Stimulated activated CD8-positive, alpha-beta memory T cell treated with anti-CD3 and anti-CD28 coated beads, Interleukin-4, amount 100 ng/mL, for 4 hours (primary cell): ENCODE results near the gene LCE7A.
A peak's percentile ranks its signal among the peaks of the same experiment; 100 is the strongest.

Experiments
- DNase-seq, 2 donors: peaks; one replicate each; pipeline ENCODE4 v3.0.0-alpha.2; 2020; ENCODE audit warnings: low read depth in 2 of 2, low spot score in 1 of 2

The LCE7A gene, protein sequence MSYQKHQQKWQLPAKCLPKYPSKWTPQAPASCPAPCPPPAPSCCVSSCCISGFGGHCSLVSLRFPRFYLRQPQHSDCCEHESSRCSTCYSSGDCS

DNA sequence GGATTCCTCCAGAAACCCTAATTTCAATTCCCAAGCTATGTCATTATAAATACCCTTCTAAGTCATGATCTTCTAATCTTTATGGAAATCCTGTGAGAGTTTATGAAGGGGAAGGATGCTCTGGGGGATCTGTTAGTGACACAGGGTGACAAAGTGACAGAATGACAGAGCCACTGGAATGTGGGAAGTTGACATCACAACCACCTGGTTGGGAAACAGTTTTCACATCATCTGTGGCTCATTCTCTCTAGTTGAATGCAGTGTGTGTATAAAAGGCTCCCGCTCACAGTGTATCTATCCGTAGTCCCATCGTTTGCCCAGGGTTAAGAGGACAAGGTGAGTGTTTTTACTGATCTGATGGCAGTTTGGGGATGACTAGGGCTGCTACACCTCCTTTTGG lies at the start of gene LCE7A:
TSS of gene LCE7A (plus strand) at position 301 of the 400 bp plus-strand sequence. CDS start 702 bp downstream, outside the sequence.
- no peak for DNase-seq

DNA sequence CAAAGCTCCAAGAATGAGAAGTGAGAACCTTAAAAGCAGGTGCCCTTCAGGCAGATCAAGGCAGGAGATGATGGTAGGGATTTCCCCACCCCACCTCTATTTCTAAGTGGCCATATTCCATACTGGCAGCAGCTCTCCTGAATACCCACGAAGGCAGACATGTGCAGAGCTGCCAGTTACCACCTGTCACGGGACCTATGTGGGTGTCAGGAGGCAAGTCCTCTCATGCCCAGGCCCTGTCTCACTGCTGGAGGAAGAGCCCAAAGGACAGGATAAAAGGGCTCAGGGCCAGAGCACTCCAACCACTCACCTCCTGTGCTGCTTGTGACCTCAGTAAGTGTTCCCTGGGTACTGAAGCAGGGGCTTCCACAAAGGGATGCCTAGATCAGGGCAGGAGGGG lies 48.7 kb upstream of the LCE7A start:
- no peak for DNase-seq

DNA sequence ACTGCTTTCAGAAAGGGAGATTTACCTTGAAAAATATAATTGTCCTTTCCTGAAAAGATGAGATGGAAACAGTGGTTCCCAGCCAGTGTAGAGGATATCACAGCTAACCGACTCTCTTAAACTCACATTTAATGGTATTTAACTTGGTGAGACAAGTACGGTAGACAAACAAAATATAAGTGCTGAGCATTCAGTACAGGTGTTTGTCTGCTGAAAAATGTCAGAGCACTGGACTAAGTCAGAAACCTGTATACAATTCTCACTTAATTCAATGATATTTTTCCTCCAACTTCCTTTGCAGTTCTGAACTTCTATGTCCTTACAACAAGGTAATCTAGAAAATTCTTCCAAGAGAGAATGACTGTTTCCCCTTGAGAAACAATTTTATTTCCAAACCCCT lies 48.1 kb upstream of the LCE7A start, which contains the start of gene LCE1B:
TSS of gene LCE1B (plus strand) at position 301 of the 400 bp plus-strand sequence. CDS start 476 bp downstream, outside the sequence.
- DNase-seq, result no peak

DNA sequence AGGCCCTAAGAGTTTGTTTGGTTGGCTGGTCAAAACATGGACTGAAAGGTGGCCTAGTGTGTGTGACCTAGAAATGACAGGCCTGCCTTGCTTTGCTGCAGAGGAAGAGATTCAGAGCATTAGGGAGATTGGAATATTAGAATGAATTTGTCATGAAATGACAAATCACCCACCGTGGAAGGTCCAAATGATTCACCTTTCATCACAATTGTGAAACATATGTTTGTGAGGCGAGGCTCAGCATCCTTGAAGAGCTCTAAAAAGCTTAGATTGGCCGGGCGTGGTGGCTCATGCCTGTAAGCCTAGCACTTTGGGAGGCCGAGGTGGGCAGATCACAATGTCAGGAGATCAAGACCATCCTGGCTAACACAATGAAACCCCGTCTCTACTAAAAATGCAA lies 42.5 kb upstream of the LCE7A start:
- no peak for DNase-seq

DNA sequence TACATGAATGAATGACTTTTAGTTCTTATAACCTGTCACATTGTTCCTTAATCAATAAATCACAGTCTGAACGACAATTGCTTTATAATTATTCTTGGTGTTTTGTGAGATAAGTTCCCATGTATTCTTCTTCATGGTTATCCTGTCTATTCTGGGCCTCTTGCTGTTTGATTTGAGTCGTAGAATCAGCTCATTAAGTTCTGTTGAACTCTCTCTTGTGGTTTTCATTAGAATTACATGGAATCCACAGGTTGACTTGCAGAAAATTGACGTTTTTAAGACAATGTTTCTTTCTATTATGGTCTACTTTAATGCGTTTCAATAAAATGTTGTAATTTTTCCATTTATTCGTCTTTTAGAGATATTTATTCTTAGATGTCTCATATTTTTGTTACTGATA lies 36.5 kb upstream of the LCE7A start:
- DNase-seq, result no peak

DNA sequence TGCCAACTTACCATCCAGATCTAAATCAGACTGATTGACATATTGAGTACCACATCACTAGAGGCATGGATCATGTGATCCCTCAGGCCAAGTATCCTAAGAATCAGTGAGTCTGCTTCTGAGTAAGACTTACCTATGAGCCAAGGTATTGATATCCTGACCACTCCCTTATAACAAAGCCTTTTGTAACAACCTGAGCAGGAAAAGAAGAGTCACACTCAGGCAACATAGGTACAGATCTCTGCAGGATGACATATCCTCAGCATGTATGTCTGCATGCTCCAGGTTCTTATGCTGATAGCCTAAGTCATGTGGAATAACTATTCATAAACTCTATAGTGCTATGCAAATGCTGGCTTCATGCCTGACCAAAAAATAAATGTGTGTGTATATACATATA lies 34.8 kb upstream of the LCE7A start:
- DNase-seq, result no peak

DNA sequence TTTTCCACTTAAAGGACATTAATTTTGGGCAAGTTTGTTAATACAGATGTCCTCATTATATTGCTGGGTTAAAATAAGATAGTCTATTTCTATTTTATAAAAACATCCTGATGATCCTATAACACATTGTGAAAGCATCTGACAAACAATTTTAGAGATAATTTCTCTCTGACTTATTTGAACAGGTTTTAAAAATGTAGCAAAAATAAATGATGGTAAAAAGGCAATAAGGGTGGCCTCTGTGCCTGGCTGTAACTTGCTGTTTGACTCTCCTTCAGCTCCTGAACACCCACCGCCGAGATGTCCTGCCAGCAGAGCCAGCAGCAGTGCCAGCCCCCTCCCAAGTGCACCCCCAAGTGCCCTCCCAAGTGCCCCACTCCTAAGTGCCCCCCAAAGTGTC lies 32.6 kb upstream of the LCE7A start, which contains the start of gene LCE1A:
TSS of gene LCE1A (plus strand) at position 301 of the 400 bp plus-strand sequence. CDS start at position 301, 0 bp downstream.
- no peak for DNase-seq

DNA sequence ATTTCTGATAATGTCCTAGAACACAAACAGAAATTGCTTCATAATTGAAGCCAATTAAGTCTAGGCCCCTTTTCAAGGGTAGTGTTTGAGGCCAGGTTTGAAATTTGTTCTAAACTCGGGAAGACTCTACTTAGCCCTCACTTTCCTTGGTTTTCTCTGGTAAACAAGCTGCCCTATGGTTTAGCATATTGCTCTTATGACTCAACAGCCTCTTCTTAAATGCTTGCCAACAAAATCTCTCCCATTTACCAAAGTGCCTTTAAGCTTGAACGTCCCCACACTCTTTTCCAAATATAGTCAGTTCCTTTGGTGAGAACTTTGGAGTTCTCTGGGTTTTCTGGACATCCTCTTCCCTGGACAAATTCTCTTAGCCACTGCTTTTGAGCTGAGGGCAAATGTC lies 22.9 kb upstream of the LCE7A start:
- no peak for DNase-seq

DNA sequence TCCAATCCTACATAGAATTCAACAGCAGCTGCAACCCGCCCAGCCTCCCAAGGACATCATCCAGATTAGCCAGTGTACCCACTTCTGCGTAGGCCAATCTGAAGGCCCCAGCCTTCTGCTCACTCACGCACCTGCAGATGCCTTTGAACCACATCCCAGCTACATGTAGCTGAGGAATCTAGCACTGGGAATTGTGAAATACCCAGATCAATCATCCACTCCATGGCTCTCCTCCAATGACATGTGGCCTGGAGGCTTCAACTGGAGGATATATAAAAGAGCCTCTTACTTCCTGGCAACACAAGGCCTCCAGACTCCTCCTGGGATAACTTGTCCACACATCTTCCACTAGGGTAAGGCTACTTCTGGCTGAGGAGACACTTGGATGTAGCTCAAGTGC lies 17.2 kb upstream of the LCE7A start, which contains the start of gene LCE6A:
TSS of gene LCE6A (plus strand) at position 301 of the 400 bp plus-strand sequence. CDS start 665 bp downstream, outside the sequence.
- DNase-seq, result no peak

DNA sequence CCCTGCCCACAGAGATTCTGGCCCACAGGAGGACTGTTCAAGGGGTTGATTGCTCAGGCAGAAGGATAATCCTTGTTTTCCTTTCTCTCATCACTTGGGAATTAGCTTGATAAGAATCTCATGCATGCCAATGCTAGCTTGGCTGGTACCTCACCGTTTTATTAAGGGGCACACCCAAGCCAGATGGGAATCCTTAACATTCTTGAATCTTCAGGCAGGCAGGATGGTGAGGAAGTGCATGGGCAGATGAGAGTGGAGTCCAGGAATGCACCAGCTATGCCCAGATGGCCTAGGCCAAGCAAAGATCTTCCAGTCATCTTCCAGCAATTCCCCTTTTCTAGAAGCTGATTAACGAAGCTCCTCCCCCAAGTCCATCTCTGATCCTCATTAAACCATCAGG lies 4.1 kb upstream of the LCE7A start:
- DNase-seq, result no peak

DNA sequence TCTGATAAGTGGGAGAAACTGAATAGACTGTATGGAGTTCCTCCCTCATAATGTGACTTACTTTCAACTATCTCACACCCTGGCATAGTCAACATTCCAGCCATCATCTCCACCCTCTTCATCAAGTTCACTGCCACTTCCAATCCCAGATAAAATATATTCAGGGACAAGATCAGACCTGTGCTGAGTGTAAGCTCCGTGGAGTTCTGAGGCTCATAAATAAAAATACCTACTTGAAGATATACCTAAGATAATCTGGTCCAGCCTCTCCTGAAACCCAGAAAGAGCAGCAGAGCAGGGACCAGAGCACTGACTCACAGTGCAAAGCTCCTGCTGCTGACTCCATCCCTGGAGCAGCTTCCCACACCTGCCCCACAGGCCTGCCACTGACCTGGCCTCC lies 1.7 kb upstream of the LCE7A start:
- no peak for DNase-seq

DNA sequence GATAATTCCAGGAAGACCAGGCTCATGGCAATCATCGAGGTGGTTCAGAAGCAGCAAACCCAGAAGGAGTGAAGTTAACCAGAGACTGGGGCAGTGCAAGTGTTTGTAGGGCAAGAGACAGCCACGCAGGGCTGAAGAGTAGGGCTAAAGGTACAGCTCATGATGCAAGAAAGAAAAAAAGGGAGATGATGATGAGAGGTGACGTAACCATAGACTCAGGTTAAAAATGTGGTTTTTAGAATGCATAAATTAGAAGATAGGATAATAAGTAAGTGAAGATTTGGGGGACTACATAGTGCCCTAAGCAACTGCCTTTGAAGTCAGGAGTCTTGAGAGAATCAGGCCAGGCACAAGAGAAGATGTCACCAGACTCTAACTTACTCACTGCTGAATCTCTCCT lies 333 bp downstream of the LCE7A start:
- DNase-seq, result no peak

DNA sequence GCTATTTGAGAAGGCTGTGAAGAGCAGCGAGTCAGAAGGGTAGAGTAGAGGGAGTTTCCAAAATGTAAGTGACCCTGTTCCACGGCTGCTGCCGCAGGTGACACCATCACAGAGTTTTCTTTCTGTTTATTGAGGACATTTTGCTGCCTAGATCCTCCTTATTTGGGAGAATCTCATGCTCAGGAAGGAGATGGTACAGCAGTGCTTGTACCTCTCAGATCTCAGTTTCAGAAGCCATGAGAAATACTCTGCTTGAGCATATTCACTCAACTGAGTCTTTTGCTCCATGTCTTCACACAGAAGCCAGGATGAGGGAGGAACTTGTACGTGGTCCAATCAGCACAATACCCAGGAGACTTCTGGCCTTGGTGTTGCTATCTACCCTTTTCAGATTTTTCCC lies 1.6 kb downstream of the LCE7A start:
- no peak for DNase-seq

DNA sequence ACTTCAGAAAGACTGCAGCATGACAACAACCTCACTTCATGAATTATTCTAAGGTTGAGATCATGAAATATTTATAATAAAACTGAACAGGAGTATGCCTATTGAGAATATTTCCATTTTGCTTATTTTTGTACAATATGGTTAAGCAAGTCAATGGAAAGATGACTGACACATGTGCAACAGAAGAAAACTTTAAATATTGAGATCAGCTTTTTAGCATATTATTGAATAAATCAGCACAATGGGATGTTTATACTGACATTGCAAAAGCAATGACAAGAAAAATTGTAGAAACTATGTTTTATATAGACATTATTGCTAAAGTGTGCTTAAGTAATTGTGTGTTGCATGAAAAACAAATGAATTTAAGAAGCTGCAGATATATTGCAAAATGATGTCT lies 4.6 kb downstream of the LCE7A start:
- DNase-seq, result no peak

DNA sequence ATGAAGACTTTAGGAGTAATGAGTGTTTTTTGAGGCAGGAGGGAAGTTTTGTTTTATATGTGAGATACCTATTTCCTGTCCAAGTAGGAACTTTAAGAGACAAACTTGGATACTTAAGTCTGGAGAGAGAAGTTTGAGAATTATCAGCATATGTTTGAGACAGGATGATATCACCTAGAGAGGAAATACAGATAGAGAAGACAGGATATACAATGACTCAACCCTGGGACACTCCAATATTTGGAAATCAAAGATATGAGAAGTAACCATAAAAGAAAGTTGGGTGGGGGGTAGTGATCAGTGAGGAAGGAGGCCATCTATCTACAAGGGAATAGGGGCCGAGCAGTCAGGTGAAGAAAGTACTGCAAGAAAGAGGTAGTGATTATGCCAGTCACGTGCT lies 6.5 kb downstream of the LCE7A start:
- no peak for DNase-seq

DNA sequence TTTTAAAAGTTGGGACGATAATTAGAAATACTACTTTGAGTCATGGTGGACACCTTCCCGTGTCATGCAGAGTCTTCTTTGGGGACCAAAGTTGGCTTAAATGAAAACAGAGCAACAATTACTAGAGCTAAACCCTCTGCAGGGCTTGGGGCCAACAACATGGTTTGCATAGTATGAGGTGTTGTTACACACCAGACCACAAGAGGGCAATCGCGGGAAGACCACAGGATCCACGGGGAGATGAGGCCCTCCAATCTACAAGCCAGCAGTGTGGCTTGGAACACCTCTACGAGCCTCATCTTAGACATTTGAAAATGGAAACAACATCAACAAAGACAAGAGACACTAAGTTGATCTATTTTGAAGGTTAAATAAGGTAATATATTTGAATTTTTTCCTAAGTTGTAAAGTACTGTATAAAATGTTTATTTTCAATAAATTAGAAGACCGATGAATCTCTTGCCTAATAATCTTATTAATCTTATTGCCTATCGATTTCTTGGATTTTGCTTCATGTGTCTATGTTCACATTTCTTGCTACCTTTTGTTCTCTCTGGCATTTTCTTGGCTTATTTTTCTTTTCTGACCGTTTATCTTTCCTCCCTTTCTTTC lies 10.1 kb downstream of the LCE7A start:
- peak; percentile 10 to 16 for DNase-seq

DNA sequence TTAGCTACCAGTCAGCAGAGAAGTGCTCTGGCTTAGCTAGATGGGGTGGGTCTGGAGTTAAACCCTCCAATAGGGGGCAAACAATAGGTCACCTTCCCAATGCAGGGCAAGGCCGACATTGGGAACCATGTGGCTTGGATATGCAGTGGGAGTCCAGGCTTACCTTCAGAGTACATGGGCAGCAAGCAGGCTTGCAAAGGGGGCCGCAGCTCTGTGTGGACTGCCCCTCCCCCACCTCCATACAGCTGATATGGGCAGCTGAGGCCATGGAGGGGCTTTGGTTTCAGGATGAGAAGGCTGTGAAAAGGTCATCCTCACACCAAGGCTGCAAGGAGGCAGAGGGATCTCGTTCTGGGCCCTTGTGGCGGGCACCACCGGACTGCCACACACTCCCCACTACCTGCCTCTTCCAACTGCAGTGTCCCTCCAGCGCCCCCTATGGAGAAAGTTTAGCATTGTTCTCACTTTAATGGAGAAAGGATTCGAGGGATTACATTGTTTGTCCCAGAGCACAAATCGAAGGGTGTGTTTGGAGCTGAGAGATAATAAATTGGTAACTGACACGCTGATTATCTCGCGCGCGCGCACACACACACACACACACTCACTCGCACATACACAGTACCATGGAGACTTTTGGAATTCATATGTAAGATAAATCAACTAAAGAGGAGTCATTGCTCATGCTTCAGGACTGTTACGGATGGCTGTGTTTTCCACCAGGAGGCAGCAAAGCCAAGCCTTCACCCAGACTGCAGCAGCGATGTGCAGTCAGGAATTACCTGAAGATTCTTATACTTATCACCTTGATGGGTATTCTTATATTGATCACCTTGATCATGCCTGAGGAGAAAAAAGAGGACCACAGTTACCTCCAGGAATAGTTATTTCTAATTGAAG lies 11.3 kb downstream of the LCE7A start:
- DNase-seq, result no peak

DNA sequence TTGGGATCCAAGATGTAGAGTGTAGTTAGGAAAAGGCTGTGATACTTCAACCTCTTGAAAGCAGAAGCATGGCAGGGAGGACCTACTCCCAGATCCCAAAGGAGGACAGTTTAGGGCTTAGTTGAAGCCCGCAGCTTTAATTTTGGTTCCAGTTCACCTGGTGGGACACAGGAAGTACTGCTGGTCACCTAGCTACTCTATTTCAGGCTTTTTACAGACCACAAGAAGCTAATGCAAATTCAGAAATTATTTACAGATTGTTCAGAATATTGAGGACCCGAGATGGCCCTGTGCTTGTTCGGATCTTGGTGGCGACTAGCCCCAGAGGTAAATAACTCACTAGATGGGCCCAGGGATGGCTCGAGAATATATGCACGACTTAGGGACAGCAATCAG lies 11.9 kb downstream of the LCE7A start:
- DNase-seq, result no peak

DNA sequence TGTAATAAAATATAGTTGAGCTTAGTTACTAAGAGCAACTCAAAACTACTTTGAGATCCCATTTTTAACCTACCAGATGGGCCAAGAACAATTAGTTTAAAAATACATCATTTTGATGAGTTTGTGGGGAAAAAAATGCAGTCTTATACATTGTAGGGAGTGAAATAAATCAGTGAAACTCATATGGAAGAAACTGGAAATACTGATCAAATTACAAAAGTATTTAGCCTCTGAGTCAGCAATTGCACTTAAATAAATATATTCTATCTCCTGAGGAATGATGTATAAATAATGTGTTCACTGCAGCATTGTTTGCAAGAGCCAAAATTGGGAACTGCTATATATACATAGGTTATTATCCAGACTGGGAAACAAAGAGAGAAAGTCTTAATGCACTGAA lies 13.7 kb downstream of the LCE7A start:
- DNase-seq, result no peak

DNA sequence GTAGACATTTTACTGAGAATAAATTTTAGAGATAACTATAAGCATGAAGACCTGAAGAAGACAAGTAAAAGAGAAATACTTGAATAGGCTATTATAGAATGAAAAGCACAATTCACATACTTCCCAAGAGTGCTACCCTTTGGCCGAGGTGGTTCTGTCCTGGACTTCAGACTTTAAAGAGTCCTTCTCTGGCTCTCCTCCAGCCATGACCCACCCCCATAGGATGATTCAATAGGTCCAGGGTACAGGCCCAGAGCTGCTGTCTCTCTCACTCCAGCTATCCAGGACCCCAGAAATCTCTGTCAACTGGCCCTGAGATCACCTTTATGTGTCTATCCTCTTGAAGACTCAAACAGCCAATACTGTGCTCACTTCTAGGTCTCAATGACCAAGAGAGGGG lies 17.0 kb downstream of the LCE7A start:
- DNase-seq, result no peak

DNA sequence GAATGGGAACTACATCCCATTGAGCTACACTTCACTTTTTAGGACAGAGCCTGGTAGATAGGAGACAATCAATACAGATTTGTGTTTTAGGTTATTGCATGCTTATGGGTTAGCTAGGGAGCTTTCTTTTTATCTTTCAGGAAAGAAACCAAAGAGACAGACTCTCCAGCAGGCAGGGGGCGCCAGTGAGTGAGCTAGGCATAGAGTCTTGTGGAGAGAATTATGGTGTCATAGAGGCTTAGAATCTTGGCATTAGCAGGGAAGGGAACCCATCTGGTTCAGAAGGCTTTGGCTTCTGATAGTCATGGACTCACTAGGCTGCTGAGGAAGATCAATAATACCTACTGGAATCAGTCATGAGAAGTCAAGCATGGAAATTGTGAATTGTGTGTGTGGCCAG lies 18.2 kb downstream of the LCE7A start, which contains the start of gene SMCP:
TSS of gene SMCP (plus strand) at position 281 of the 400 bp plus-strand sequence. CDS start 6,101 bp downstream, outside the sequence.
- DNase-seq, result no peak
